Right renal pelvis (tissue), 4 donors: ENCODE data around the gene ASCC3. TPM values are rescaled to one million over a fixed set of nuclear protein-coding genes. Genes with fewer than 3 reads are reported as not detected.
A peak's percentile ranks its signal among the peaks of the same experiment; 100 is the strongest.
"Not testable (repeated sequence)": the region's sequence is repeated elsewhere in the genome, so short reads cannot be mapped to it uniquely, and the experiment has no call there.

Experiments used
- DNase-seq, 4 donors: peaks; one replicate each; pipeline ENCODE4 v3.0.0-alpha.2; 2013; ENCODE audit warnings: low read depth in 4 of 4, low spot score in 3 of 4, missing footprints in 1 of 4
- polyA plus RNA-seq, 4 donors: library from polyadenylated mRNA; unstranded; fragments of 120-200 nt; gene quantifications; one replicate each; pipeline ENCODE4 v1.2.1, GENCODE V29; 2013; ENCODE audit not compliant: insufficient read length in 4 of 4

The ASCC3 gene
- polyA plus RNA-seq, 4 donors: 22.9 to 25.1 (median 24.8) TPM

GRCh38 chr6:100886076-100886475 lies 4.9 kb upstream of the ASCC3 start:
- DNase-seq: no peak

- DNase-seq: no peak
These were observed 2.2 kb upstream of the ASCC3 start for GRCh38 chr6:100883347-100883746.

- peak in 1 of 4 donors; percentile 7 for DNase-seq
These were observed 545 bp upstream of the ASCC3 start for GRCh38 chr6:100881707-100882040.

- DNase-seq: no peak
These were observed 828 bp downstream of the ASCC3 start for GRCh38 chr6:100880149-100880852.

- no peak for DNase-seq
These were observed 1.8 kb downstream of the ASCC3 start for GRCh38 chr6:100879317-100879716.

GRCh38 chr6:100877851-100878250 lies 3.3 kb downstream of the ASCC3 start:
- no peak for DNase-seq

- no peak for DNase-seq
These were observed 4.9 kb downstream of the ASCC3 start for GRCh38 chr6:100876251-100876650.

GRCh38 chr6:100865525-100865924 lies 15.6 kb downstream of the ASCC3 start:
- DNase-seq: no peak

- no peak for DNase-seq
These were observed 19.1 kb downstream of the ASCC3 start for GRCh38 chr6:100862063-100862462.

GRCh38 chr6:100856146-100856545 lies 25.0 kb downstream of the ASCC3 start:
- no peak for DNase-seq

- no peak for DNase-seq
These were observed 29.3 kb downstream of the ASCC3 start for GRCh38 chr6:100851819-100852218.

- DNase-seq: no peak
These were observed 31.0 kb downstream of the ASCC3 start for GRCh38 chr6:100850174-100850573.

- DNase-seq: no peak
These were observed 34.9 kb downstream of the ASCC3 start for GRCh38 chr6:100846276-100846675.

- DNase-seq: no peak
These were observed 35.5 kb downstream of the ASCC3 start for GRCh38 chr6:100845676-100846075.

- DNase-seq: no peak
These were observed 41.7 kb downstream of the ASCC3 start for GRCh38 chr6:100839419-100839818.

GRCh38 chr6:100838011-100838410 lies 43.1 kb downstream of the ASCC3 start:
- no peak for DNase-seq

- no peak for DNase-seq
These were observed 47.1 kb downstream of the ASCC3 start for GRCh38 chr6:100833972-100834574.

GRCh38 chr6:100829077-100829595 lies 52.0 kb downstream of the ASCC3 start:
- DNase-seq: not testable (repeated sequence)

GRCh38 chr6:100823041-100823440 lies 58.1 kb downstream of the ASCC3 start:
- DNase-seq: no peak

GRCh38 chr6:100818066-100818465 lies 63.1 kb downstream of the ASCC3 start:
- DNase-seq: no peak

- DNase-seq: no peak
These were observed 71.1 kb downstream of the ASCC3 start for GRCh38 chr6:100810015-100810414.

- DNase-seq: no peak
These were observed 71.8 kb downstream of the ASCC3 start for GRCh38 chr6:100809346-100809745.
